Activated B cell treated with CpG ODN at 0.5 μM for 24 hours (primary cell): ENCODE measurements around the gene MBTPS1. TPM values are rescaled to one million over a fixed set of nuclear protein-coding genes. Genes with fewer than 3 reads are reported as not detected.
A peak's percentile ranks its signal among the peaks of the same experiment; 100 is the strongest.

Source experiments
- ATAC-seq: fragments of 200-7000 bp; cut with Tn5 transposase; one replicate; pipeline ENCODE4 v1.10.0; 2021; ENCODE audit warnings: low read depth, mild to moderate bottlenecking, moderate library complexity
- CTCF ChIA-PET: fragments of 350-600 bp; sonication (Branson Sonifier 250); formaldehyde crosslinking; loops from one replicate; lab custom pipeline; 2021; ENCODE audit warnings: antibody characterized with exemption; lab: Charles Lee
- POLR2A ChIA-PET: fragments of 350-600 bp; sonication (Branson Sonifier 250); formaldehyde crosslinking; loops from one replicate; lab custom pipeline; 2021; ENCODE audit warnings: antibody characterized with exemption; lab: Charles Lee
- DNase-seq: peaks from one replicate; pipeline ENCODE4 v3.0.0; 2022
- H3K27ac Mint-ChIP-seq: one replicate; pipeline ENCODE4 v1.8.0; 2020; ENCODE audit warnings: mixed read lengths
- H3K27me3 Mint-ChIP-seq: one replicate; pipeline ENCODE4 v1.8.0; 2021; ENCODE audit warnings: mixed read lengths
- H3K36me3 Mint-ChIP-seq: one replicate; pipeline ENCODE4 v1.8.0; 2021; ENCODE audit warnings: low read depth, mixed read lengths
- H3K4me1 Mint-ChIP-seq: one replicate; pipeline ENCODE4 v1.8.0; 2021; ENCODE audit warnings: mixed read lengths
- H3K4me3 Mint-ChIP-seq: one replicate; pipeline ENCODE4 v1.8.0; 2020; ENCODE audit warnings: mild to moderate bottlenecking, mixed read lengths
- H3K9me3 Mint-ChIP-seq: one replicate; pipeline ENCODE4 v1.8.0; 2020; ENCODE audit warnings: mixed read lengths
- intact Hi-C: fragments of 100-400 bp; cut with micrococcal nuclease; formaldehyde crosslinking; loops from one replicate; pipeline ENCODE4 v1.15.1; 2024
- total RNA-seq: library from RNA; stranded (reverse); gene quantifications from 2 replicates; pipeline ENCODE4 v1.2.3, GENCODE V29; 2022
- TF ChIP-seq, protein P1 (sequence below): fragments of 200-600 bp; IDR thresholded peaks from one replicate; pipeline ENCODE4 v1.8.0; 2022; ENCODE audit warnings: antibody characterized with exemption, mild to moderate bottlenecking

Gene MBTPS1
- total RNA-seq, 1 donor from 2014 or later, result 79.2 TPM

DNA sequence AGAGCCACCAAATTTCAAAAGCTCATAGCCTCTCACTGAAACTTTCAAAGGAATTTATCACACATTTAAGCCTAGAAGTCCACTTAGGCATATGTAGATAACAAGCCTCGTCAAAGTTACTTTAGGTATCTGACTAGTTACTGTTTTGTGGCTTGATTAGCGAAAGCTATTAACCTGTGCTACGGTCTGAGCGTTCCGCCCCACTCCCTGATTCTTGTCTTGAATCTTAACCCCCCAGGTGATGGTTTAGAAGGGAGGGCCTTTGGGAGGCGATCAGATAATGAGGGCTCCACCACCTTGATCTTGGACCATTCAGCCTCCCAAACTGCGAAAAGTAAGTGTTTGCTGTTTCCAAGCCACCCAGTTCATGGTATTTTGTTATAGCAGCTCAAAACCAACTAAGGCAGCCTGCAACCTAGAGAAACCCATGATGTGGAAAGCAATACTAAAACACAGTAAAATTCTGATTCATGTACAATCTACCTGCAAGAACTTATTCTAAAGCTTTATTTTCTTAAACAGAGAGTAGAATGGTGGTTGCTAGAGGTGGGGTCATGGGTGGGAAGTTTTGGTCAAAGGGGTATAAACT lies 21.1 kb upstream of the MBTPS1 start:
- POLR2A ChIA-PET, result no interaction called here
- peaks cover 19% of the 10 kb centered on the region for H3K4me1 Mint-ChIP-seq

GRCh38 chr16:84137287-84137686 lies 20.5 kb upstream of the MBTPS1 start:
- ATAC-seq, result no peak
- POLR2A ChIA-PET, result no interaction called here
- CTCF ChIA-PET, result no interaction called here

More for the DNA sequence above, 21.1 kb upstream of the MBTPS1 start:
- H3K27me3 Mint-ChIP-seq, result no peaks in the 10 kb centered on the region
- H3K27ac Mint-ChIP-seq, result no peak overlapping the region
- TF ChIP-seq, protein P1, sequence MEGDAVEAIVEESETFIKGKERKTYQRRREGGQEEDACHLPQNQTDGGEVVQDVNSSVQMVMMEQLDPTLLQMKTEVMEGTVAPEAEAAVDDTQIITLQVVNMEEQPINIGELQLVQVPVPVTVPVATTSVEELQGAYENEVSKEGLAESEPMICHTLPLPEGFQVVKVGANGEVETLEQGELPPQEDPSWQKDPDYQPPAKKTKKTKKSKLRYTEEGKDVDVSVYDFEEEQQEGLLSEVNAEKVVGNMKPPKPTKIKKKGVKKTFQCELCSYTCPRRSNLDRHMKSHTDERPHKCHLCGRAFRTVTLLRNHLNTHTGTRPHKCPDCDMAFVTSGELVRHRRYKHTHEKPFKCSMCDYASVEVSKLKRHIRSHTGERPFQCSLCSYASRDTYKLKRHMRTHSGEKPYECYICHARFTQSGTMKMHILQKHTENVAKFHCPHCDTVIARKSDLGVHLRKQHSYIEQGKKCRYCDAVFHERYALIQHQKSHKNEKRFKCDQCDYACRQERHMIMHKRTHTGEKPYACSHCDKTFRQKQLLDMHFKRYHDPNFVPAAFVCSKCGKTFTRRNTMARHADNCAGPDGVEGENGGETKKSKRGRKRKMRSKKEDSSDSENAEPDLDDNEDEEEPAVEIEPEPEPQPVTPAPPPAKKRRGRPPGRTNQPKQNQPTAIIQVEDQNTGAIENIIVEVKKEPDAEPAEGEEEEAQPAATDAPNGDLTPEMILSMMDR, result no peak
- H3K36me3 Mint-ChIP-seq, result peaks cover 5% of the 10 kb centered on the region
- H3K4me3 Mint-ChIP-seq, result no peak overlapping the region
- ATAC-seq (no peak), DNase-seq (no peak)
- intact Hi-C loops, result no loop called here
- no peaks in the 10 kb centered on the region for H3K9me3 Mint-ChIP-seq
- CTCF ChIA-PET, result no interaction called here

GRCh38 chr16:84136331-84137125 lies 19.8 kb upstream of the MBTPS1 start:
- TF ChIP-seq, protein P1, result no peak
- no peak for DNase-seq
- H3K36me3 Mint-ChIP-seq, result peaks cover 5% of the 10 kb centered on the region
- ATAC-seq, result no peak
- H3K27me3 Mint-ChIP-seq, result no peaks in the 10 kb centered on the region
- H3K4me3 Mint-ChIP-seq, result no peak overlapping the region
- H3K27ac Mint-ChIP-seq, result no peak overlapping the region
- ChIA-PET POLR2A (no interaction called here), CTCF (interaction anchor here (0.6 kb wide), 1 partner anchor 537 kb away, joined by 4 read pairs; no protein-coding TSS in a partner anchor)
- peaks cover 29% of the 10 kb centered on the region for H3K4me1 Mint-ChIP-seq
- intact Hi-C loops, result no loop called here
- H3K9me3 Mint-ChIP-seq, result no peaks in the 10 kb centered on the region

More at GRCh38 chr16:84137287-84137686, 20.5 kb upstream of the MBTPS1 start:
- H3K27me3 Mint-ChIP-seq, result no peaks in the 10 kb centered on the region
- H3K4me3 Mint-ChIP-seq, result no peak overlapping the region
- no peaks in the 10 kb centered on the region for H3K9me3 Mint-ChIP-seq
- H3K4me1 Mint-ChIP-seq, result peaks cover 24% of the 10 kb centered on the region
- TF ChIP-seq, protein P1, result no peak
- peaks cover 5% of the 10 kb centered on the region for H3K36me3 Mint-ChIP-seq
- intact Hi-C loops, result no loop called here
- H3K27ac Mint-ChIP-seq, result no peak overlapping the region
- DNase-seq, result no peak

DNA sequence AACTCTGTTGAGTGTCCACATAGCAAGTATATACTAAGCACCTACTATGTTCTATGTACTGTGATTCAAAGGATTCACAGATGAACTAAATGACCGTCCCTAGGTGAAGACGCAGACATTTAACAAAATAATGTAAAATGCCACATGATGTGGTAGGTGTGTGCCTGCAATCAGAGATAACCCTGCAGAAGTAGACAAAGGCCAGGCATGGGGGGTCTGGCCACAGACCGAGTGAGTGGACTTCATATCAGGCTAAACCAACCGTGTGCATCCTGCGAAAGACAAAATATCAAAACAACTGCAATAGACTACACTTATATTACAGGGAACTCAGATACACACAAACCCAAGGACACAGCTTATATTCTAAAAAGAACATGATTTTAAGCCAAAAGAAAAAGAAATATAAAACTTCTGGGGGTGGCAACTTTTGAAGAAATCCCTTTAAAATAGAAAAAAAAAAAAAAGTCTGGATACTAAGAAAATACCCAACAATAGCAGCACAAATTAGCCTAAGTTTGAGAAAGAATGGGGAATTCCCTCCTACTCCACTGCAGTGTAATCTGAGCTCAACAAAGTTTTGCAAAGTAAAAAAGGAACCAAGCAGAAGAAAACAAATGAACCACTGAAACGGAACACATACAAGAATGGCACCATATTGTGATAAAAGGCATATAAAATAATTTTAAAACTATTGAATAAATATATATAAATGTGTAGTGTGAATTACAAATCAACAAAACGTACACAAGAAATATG lies 16.0 kb upstream of the MBTPS1 start:
- peak; percentile 77 for ATAC-seq
- intact Hi-C loops, result loop anchor here (1.0 kb wide), 2 partner anchors 13 to 16 kb away; partner anchors contain the start of genes DNAAF1, HSDL1 and MBTPS1
- TF ChIP-seq, protein P1, result no peak
- ChIA-PET POLR2A (interaction anchor here (0.6 to 5.0 kb wide), 8 partner anchors 13 to 608 kb away, joined by 3 to 33 read pairs (median 4); partner anchors contain the start of genes DNAAF1, HSBP1, HSDL1 and MBTPS1), CTCF (interaction anchor here (1.0 to 1.8 kb wide), 2 partner anchors 16 to 55 kb away, joined by 5 to 6 read pairs; partner anchors contain the start of genes MBTPS1 and TAF1C)
- DNase-seq, result no peak
- H3K9me3 Mint-ChIP-seq, result no peaks in the 10 kb centered on the region
- H3K36me3 Mint-ChIP-seq, result peaks cover 30% of the 10 kb centered on the region
- no peaks in the 10 kb centered on the region for H3K27me3 Mint-ChIP-seq
- peak overlapping the region; percentile 53 for H3K27ac Mint-ChIP-seq
- peaks cover 29% of the 10 kb centered on the region for H3K4me1 Mint-ChIP-seq
- H3K4me3 Mint-ChIP-seq, result no peak overlapping the region
